Neural cell (in vitro differentiated cells): ENCODE data around the gene FOXP2. TPM values are rescaled to one million over a fixed set of nuclear protein-coding genes. Genes with fewer than 3 reads are reported as not detected.
A peak's percentile ranks its signal among the peaks of the same experiment; 100 is the strongest.

Experiments
- H2AFZ ChIP-seq: fragments of 200-600, 300-800 bp; sonication (generic), shearing (Covaris generic); 2 replicates; pipeline ENCODE4 v1.6.0; 2014; ENCODE audit warnings: low read depth, mild to moderate bottlenecking, antibody characterized with exemption, low read length, moderate library complexity
- H3F3A ChIP-seq: fragments of 200-600 bp; shearing (Covaris generic); 2 replicates; pipeline ENCODE4 v1.6.1; 2016; ENCODE audit warnings: mild to moderate bottlenecking, moderate library complexity, mixed read lengths, antibody characterized with exemption, low read length; ENCODE audit not compliant: insufficient read depth, poor library complexity, severe bottlenecking
- H3K27ac ChIP-seq: fragments of 200-600, 300-800 bp; sonication (generic), shearing (Covaris generic); 2 replicates; pipeline ENCODE4 v1.5.1; 2014; ENCODE audit warnings: mild to moderate bottlenecking, low read length, moderate library complexity
- H3K27me3 ChIP-seq: fragments of 300-800, 200-600 bp; sonication (generic), shearing (Covaris generic); 2 replicates; pipeline ENCODE4 v1.6.0; 2014; ENCODE audit warnings: mild to moderate bottlenecking, low read depth, low read length, moderate library complexity; ENCODE audit not compliant: insufficient read depth
- H3K36me3 ChIP-seq: fragments of 300-800, 200-600 bp; sonication (generic), shearing (Covaris generic); 2 replicates; pipeline ENCODE4 v1.5.1; 2014; ENCODE audit warnings: mild to moderate bottlenecking, antibody characterized with exemption, low read length, moderate library complexity; ENCODE audit not compliant: insufficient read depth
- H3K4me2 ChIP-seq: fragments of 300-800, 200-600 bp; sonication (generic), shearing (Covaris generic); 2 replicates; pipeline ENCODE4 v1.6.0; 2014; ENCODE audit warnings: mild to moderate bottlenecking, low read length
- H3K4me3 ChIP-seq: fragments of 300-800, 200-600 bp; sonication (generic), shearing (Covaris generic); 2 replicates; pipeline ENCODE4 v1.5.1; 2014; ENCODE audit warnings: mild to moderate bottlenecking, low read length, moderate library complexity
- H3K79me2 ChIP-seq: fragments of 200-600 bp; shearing (Covaris generic); replicated peaks from 2 replicates; pipeline ENCODE4 v1.6.0; 2014; ENCODE audit warnings: mild to moderate bottlenecking, low read length, moderate library complexity; ENCODE audit not compliant: insufficient read depth
- H3K9ac ChIP-seq: fragments of 300-800, 200-600 bp; sonication (generic), shearing (Covaris generic); 2 replicates; pipeline ENCODE4 v1.6.1; 2016; ENCODE audit warnings: mild to moderate bottlenecking, low read length, mixed read lengths
- H3K9me2 ChIP-seq: fragments of 200-600 bp; shearing (Covaris generic); 2 replicates; pipeline ENCODE4 v1.6.1; 2016; ENCODE audit warnings: mild to moderate bottlenecking, low read length, mixed read lengths; ENCODE audit not compliant: insufficient read depth
- H3K9me3 ChIP-seq: fragments of 200-600, 300-800 bp; sonication (generic), shearing (Covaris generic); 2 replicates; pipeline ENCODE4 v1.6.1; 2016; ENCODE audit warnings: mild to moderate bottlenecking, mixed run types, low read length, moderate library complexity, mixed read lengths
- H4K20me1 ChIP-seq: fragments of 200-600 bp; shearing (Covaris generic); 2 replicates; pipeline ENCODE4 v1.6.1; 2016; ENCODE audit warnings: mild to moderate bottlenecking, mixed run types; ENCODE audit not compliant: insufficient read depth
- CTCF ChIP-seq: fragments of 450-650 bp; IDR thresholded peaks from 2 replicates; pipeline ENCODE4 v1.5.1; 2014; ENCODE audit warnings: antibody characterized with exemption, mild to moderate bottlenecking, moderate library complexity; ENCODE audit not compliant: poor library complexity, severe bottlenecking
- EP300 ChIP-seq: fragments of 450-650 bp; conservative IDR thresholded peaks from 2 replicates; pipeline ENCODE4 v1.6.1; 2014; ENCODE audit warnings: antibody characterized with exemption, mild to moderate bottlenecking, moderate library complexity; ENCODE audit not compliant: poor library complexity, severe bottlenecking
- EZH2 ChIP-seq: fragments of 200-600, 300-800 bp; shearing (Covaris generic), sonication (generic); IDR thresholded peaks from 2 replicates; pipeline ENCODE4 v1.6.1; 2014; ENCODE audit warnings: antibody characterized with exemption, low read length, borderline replicate concordance, mild to moderate bottlenecking; ENCODE audit not compliant: insufficient read depth, poor library complexity, severe bottlenecking
- MXI1 ChIP-seq: fragments of 450-650 bp; conservative IDR thresholded peaks from 2 replicates; pipeline ENCODE4 v1.6.1; 2014; ENCODE audit warnings: antibody characterized with exemption, mild to moderate bottlenecking; ENCODE audit not compliant: poor library complexity, severe bottlenecking
- POLR2AphosphoS5 ChIP-seq: IDR thresholded peaks from 2 replicates; pipeline ENCODE4 v1.6.1; 2012
- RAD21 ChIP-seq: fragments of 450-650 bp; conservative IDR thresholded peaks from 2 replicates; pipeline ENCODE4 v1.6.1; 2014; ENCODE audit warnings: antibody characterized with exemption, mild to moderate bottlenecking, moderate library complexity
- REST ChIP-seq: IDR thresholded peaks from 2 replicates; pipeline ENCODE4 v1.6.1; 2012; ENCODE audit warnings: borderline replicate concordance
- SMC3 ChIP-seq: fragments of 450-650 bp; conservative IDR thresholded peaks from 2 replicates; pipeline ENCODE4 v1.6.1; 2014; ENCODE audit warnings: antibody characterized with exemption, mild to moderate bottlenecking, moderate library complexity; ENCODE audit not compliant: poor library complexity
- TAF1 ChIP-seq: IDR thresholded peaks from 2 replicates; pipeline ENCODE4 v1.6.1; 2012; ENCODE audit warnings: low read depth
- polyA plus RNA-seq: library from polyadenylated mRNA; depleted of rRNA; stranded (reverse); fragments of >200 nt; gene quantifications from 2 replicates; pipeline ENCODE4 v1.2.3, GENCODE V29; 2014

FOXP2 gene
- polyA plus RNA-seq, 1 donor from 2014 or later, result 51.3 TPM

- no peaks in the 10 kb centered on the region for H4K20me1 ChIP-seq
- no peaks in the 10 kb centered on the region for H3K79me2 ChIP-seq
- no peaks in the 10 kb centered on the region for H3K27me3 ChIP-seq
- no peaks in the 10 kb centered on the region for H3K36me3 ChIP-seq
- H2AFZ ChIP-seq, result no peak overlapping the region
- no peaks in the 10 kb centered on the region for H3F3A ChIP-seq
- H3K9me2 ChIP-seq, result no peaks in the 10 kb centered on the region
- H3K4me2 ChIP-seq, result no peak overlapping the region
- H3K4me3 ChIP-seq, result no peak overlapping the region
- no peak overlapping the region for H3K27ac ChIP-seq
- TF ChIP-seq TAF1, result no peak
- no peak for TF ChIP-seq MXI1
- no peak for TF ChIP-seq SMC3
- TF ChIP-seq CTCF, result no peak
- TF ChIP-seq RAD21, result no peak
- TF ChIP-seq POLR2AphosphoS5, result no peak
- TF ChIP-seq EZH2, result no peak
- no peak for TF ChIP-seq REST
- no peak for TF ChIP-seq EP300
- no peak overlapping the region for H3K9ac ChIP-seq
- H3K9me3 ChIP-seq, result no peaks in the 10 kb centered on the region
These were observed 272.6 kb downstream of the FOXP2 start for GRCh38 chr7:114687238-114687637.

GRCh38 chr7:114688443-114689055 is 273.9 kb downstream of the FOXP2 start:
- no peak overlapping the region for H3K9ac ChIP-seq
- H3K79me2 ChIP-seq, result no peaks in the 10 kb centered on the region
- no peaks in the 10 kb centered on the region for H3K36me3 ChIP-seq
- H3K9me2 ChIP-seq, result no peaks in the 10 kb centered on the region
- peak overlapping the region; percentile 6 for H3K27ac ChIP-seq
- no peak overlapping the region for H3K4me2 ChIP-seq
- no peaks in the 10 kb centered on the region for H3F3A ChIP-seq
- H3K9me3 ChIP-seq, result no peaks in the 10 kb centered on the region
- no peak overlapping the region for H3K4me3 ChIP-seq
- no peaks in the 10 kb centered on the region for H3K27me3 ChIP-seq
- H4K20me1 ChIP-seq, result no peaks in the 10 kb centered on the region
- no peak overlapping the region for H2AFZ ChIP-seq
- TF ChIP-seq EP300, result peak; percentile 50
- TF ChIP-seq POLR2AphosphoS5, result peak; percentile 21
- TF ChIP-seq SMC3, result no peak
